ENCODE data around the gene SYCP1. TPM values are rescaled to one million over a fixed set of nuclear protein-coding genes. Genes with fewer than 3 reads are reported as not detected.

Gene SYCP1
- total and polyA plus RNA-seq, 2 experiments from 2014 or later = 0.24 to 0.66 TPM

DNA sequence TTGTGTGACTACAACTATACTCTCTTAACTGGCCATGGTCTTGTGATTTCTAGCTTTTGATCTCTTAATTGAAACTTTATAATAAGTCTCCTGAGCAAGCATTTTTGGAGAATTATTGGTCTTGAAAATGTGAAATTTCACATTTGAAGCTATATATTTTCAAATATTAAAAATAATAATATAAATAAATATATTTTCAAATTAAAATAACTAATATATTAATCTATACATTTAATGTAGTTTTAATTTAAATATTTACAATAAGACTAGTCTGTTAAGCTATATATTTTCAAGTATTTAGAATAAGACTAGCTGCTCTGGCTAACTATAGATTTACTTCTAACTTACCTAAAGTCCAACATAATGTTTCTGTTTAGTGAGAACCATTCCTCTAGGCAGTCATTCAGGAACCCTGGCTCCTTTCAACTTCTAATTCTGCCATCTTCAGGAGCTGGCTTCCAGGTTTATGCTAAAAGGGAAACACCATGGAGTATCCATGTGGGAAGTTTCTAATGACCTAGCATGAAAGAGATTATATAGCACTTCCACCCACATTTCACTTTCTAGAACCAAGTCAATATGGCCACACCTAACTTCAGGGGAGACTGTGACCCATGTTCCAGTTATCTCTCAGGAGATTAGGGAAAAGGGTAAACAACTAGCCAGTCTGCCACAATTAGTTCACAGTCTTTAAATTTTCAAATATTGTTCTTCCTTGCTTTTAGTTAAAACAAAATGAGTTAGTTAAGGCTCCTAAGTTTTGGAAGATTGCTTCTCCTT, 143.0 kb downstream of the SYCP1 start:
- ATAC-seq (no peak), DNase-seq (ENCODE audit: low spot score) (no peak)
- Histone ChIP-seq H3K4me2 (no peak overlapping the region), H3K4me1 (ENCODE audit: insufficient read depth) (no peaks in the 10 kb centered on the region), H3K4me3 (no peak overlapping the region), H4K20me1 (replicated peaks; ENCODE audit: insufficient read depth) (no peaks in the 10 kb centered on the region), H2AFZ (no peak overlapping the region), H3K79me2 (replicated peaks; ENCODE audit: insufficient read depth) (no peaks in the 10 kb centered on the region), H3K27me3 (ENCODE audit: insufficient read depth) (no peaks in the 10 kb centered on the region), H3K36me3 (ENCODE audit: insufficient read depth) (no peaks in the 10 kb centered on the region), H3K9me2 (ENCODE audit: insufficient read depth) (no peaks in the 10 kb centered on the region), H3F3A (replicated peaks; ENCODE audit: low read depth) (no peaks in the 10 kb centered on the region), H3K27ac (ENCODE audit: low read depth) (no peak overlapping the region)
- Mint-ChIP-seq H3K9me3 (no peaks in the 10 kb centered on the region), H3K27ac (no peak overlapping the region), H3K4me3 (no peak overlapping the region), H3K27me3 (ENCODE audit: insufficient read depth, low read depth, poor library complexity) (no peaks in the 10 kb centered on the region), H3K4me1 (no peaks in the 10 kb centered on the region), H3K36me3 (ENCODE audit: low read depth) (no peaks in the 10 kb centered on the region)
- TF ChIP-seq JUNB (IDR thresholded peaks at IDR 0.05; ENCODE audit: unreplicated experiment) = no peak

DNA sequence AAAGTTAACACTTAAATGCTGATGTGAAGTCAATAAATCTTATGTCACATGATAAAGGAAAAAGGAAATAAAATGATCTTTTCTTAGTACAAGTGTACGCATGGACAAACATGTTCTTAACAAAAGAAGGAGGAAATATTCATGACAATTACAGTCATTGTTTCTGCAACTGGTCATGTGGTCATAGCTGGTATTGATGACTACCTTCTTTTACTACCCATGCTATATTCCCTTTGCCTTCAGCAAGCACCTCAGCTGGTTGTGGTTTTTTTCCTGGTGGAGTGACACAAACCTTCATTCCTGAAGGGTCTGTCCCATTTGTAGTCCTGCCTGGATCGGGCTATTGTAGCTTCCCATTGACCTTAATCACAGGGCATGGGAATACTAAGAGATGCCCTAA, 151.5 kb downstream of the SYCP1 start:
- Mint-ChIP-seq H3K4me1 (no peaks in the 10 kb centered on the region; the same call in 2 of the 3 replicates), H3K27me3 (ENCODE audit: insufficient read depth, low read depth, poor library complexity) (peaks cover 2% of the 10 kb centered on the region), H3K9me3 (no peaks in the 10 kb centered on the region), H3K4me3 (no peak overlapping the region), H3K36me3 (ENCODE audit: low read depth) (no peaks in the 10 kb centered on the region), H3K27ac (no peak overlapping the region)
- TF ChIP-seq ZNF331 (CRISPR knock-in tag; IDR thresholded peaks at IDR 0.05; ENCODE audit: low read depth) (no peak), NANOG (IDR thresholded peaks at IDR 0.05; ENCODE audit: borderline replicate concordance) (no peak), POLR2AphosphoS5 (IDR thresholded peaks at IDR 0.05; ENCODE audit: low read depth) (no peak), ZNF114 (CRISPR knock-in tag; IDR thresholded peaks at IDR 0.05) (no peak), JUNB (IDR thresholded peaks at IDR 0.05; ENCODE audit: unreplicated experiment) (no peak), CREB1 (CRISPR knock-in tag; IDR thresholded peaks at IDR 0.05; ENCODE audit: low read depth) (no peak), STAT1 (IDR thresholded peaks at IDR 0.05; ENCODE audit: unreplicated experiment) (no peak)
- H3K27ac ChIP-seq (ENCODE audit: low read depth) = no peak overlapping the region
- no peaks in the 10 kb centered on the region for H3K79me2 ChIP-seq (replicated peaks; ENCODE audit: insufficient read depth)
- H3K9me2 ChIP-seq (ENCODE audit: insufficient read depth) = no peaks in the 10 kb centered on the region
- H2AFZ ChIP-seq = no peak overlapping the region
- H3K4me2 ChIP-seq = no peak overlapping the region
- no peak for ATAC-seq
- H3K36me3 ChIP-seq (ENCODE audit: insufficient read depth) = no peaks in the 10 kb centered on the region
- no peak overlapping the region for H3K4me3 ChIP-seq
- H3K27me3 ChIP-seq (ENCODE audit: insufficient read depth) = no peaks in the 10 kb centered on the region
- H3F3A ChIP-seq (replicated peaks; ENCODE audit: low read depth) = no peaks in the 10 kb centered on the region
- DNase-seq (ENCODE audit: low spot score) = no peak
- H4K20me1 ChIP-seq (replicated peaks; ENCODE audit: insufficient read depth) = no peaks in the 10 kb centered on the region
- no peaks in the 10 kb centered on the region for H3K4me1 ChIP-seq (ENCODE audit: insufficient read depth)

DNA sequence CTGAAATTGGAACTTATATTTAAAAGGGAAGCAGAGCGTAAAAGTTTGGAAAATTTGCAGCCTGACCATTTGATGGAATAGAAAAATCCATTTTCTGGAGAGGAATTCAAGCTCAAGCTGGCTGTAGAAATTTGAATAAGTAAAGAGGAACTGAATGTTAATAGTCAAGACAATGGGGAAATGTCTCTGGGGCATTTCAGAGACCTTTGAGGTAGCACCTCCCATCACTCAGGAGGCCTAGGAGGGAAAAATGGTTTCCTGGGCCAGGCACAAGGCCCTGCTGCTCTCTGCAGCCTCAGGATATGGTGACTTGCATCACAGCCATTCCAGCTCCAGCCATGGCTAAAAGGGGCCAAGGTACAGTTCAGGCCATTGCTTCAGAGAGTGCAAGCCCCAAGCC, 157.3 kb downstream of the SYCP1 start:
- Histone ChIP-seq H3K9me2 (ENCODE audit: insufficient read depth) (peaks cover 8% of the 10 kb centered on the region), H3K27ac (ENCODE audit: low read depth) (no peak overlapping the region), H3K4me2 (no peak overlapping the region), H3K36me3 (ENCODE audit: insufficient read depth) (no peaks in the 10 kb centered on the region), H3K27me3 (ENCODE audit: insufficient read depth) (no peaks in the 10 kb centered on the region), H3K4me3 (no peak overlapping the region), H3K4me1 (ENCODE audit: insufficient read depth) (no peaks in the 10 kb centered on the region), H4K20me1 (replicated peaks; ENCODE audit: insufficient read depth) (no peaks in the 10 kb centered on the region), H2AFZ (no peak overlapping the region), H3K79me2 (replicated peaks; ENCODE audit: insufficient read depth) (no peaks in the 10 kb centered on the region), H3F3A (replicated peaks; ENCODE audit: low read depth) (no peaks in the 10 kb centered on the region)
- no peaks in the 10 kb centered on the region for H3K36me3 Mint-ChIP-seq (ENCODE audit: low read depth)
- no peak overlapping the region for H3K27ac Mint-ChIP-seq
- peaks cover 3% of the 10 kb centered on the region; the same call in 2 of the 3 replicates for H3K4me1 Mint-ChIP-seq
- peaks cover 2% of the 10 kb centered on the region for H3K27me3 Mint-ChIP-seq (ENCODE audit: insufficient read depth, low read depth, poor library complexity)
- DNase-seq (ENCODE audit: low spot score) = no peak
- H3K4me3 Mint-ChIP-seq = no peak overlapping the region
- ATAC-seq = no peak
- H3K9me3 Mint-ChIP-seq = peaks cover 3% of the 10 kb centered on the region; the same call in 2 of the 3 replicates
- TF ChIP-seq, protein P1, sequence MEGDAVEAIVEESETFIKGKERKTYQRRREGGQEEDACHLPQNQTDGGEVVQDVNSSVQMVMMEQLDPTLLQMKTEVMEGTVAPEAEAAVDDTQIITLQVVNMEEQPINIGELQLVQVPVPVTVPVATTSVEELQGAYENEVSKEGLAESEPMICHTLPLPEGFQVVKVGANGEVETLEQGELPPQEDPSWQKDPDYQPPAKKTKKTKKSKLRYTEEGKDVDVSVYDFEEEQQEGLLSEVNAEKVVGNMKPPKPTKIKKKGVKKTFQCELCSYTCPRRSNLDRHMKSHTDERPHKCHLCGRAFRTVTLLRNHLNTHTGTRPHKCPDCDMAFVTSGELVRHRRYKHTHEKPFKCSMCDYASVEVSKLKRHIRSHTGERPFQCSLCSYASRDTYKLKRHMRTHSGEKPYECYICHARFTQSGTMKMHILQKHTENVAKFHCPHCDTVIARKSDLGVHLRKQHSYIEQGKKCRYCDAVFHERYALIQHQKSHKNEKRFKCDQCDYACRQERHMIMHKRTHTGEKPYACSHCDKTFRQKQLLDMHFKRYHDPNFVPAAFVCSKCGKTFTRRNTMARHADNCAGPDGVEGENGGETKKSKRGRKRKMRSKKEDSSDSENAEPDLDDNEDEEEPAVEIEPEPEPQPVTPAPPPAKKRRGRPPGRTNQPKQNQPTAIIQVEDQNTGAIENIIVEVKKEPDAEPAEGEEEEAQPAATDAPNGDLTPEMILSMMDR (conservative IDR thresholded peaks at IDR 0.05; ENCODE audit: low read depth in 2 of 2) = no peak
- TF ChIP-seq, protein P2, sequence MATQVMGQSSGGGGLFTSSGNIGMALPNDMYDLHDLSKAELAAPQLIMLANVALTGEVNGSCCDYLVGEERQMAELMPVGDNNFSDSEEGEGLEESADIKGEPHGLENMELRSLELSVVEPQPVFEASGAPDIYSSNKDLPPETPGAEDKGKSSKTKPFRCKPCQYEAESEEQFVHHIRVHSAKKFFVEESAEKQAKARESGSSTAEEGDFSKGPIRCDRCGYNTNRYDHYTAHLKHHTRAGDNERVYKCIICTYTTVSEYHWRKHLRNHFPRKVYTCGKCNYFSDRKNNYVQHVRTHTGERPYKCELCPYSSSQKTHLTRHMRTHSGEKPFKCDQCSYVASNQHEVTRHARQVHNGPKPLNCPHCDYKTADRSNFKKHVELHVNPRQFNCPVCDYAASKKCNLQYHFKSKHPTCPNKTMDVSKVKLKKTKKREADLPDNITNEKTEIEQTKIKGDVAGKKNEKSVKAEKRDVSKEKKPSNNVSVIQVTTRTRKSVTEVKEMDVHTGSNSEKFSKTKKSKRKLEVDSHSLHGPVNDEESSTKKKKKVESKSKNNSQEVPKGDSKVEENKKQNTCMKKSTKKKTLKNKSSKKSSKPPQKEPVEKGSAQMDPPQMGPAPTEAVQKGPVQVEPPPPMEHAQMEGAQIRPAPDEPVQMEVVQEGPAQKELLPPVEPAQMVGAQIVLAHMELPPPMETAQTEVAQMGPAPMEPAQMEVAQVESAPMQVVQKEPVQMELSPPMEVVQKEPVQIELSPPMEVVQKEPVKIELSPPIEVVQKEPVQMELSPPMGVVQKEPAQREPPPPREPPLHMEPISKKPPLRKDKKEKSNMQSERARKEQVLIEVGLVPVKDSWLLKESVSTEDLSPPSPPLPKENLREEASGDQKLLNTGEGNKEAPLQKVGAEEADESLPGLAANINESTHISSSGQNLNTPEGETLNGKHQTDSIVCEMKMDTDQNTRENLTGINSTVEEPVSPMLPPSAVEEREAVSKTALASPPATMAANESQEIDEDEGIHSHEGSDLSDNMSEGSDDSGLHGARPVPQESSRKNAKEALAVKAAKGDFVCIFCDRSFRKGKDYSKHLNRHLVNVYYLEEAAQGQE (IDR thresholded peaks at IDR 0.05; ENCODE audit: unreplicated experiment) = no peak
- TF ChIP-seq EZH2 (IDR thresholded peaks at IDR 0.05; ENCODE audit: low read depth, unreplicated experiment) = no peak
- TF ChIP-seq, protein P3, sequence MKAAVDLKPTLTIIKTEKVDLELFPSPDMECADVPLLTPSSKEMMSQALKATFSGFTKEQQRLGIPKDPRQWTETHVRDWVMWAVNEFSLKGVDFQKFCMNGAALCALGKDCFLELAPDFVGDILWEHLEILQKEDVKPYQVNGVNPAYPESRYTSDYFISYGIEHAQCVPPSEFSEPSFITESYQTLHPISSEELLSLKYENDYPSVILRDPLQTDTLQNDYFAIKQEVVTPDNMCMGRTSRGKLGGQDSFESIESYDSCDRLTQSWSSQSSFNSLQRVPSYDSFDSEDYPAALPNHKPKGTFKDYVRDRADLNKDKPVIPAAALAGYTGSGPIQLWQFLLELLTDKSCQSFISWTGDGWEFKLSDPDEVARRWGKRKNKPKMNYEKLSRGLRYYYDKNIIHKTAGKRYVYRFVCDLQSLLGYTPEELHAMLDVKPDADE (IDR thresholded peaks at IDR 0.05) = no peak
- TF ChIP-seq ZNF114 (CRISPR knock-in tag; IDR thresholded peaks at IDR 0.05) = no peak
- no peak for TF ChIP-seq POLR2AphosphoS5 (IDR thresholded peaks at IDR 0.05; ENCODE audit: low read depth)
- no peak for TF ChIP-seq CREB1 (CRISPR knock-in tag; IDR thresholded peaks at IDR 0.05; ENCODE audit: low read depth)
- TF ChIP-seq JUNB (IDR thresholded peaks at IDR 0.05; ENCODE audit: unreplicated experiment) = no peak
- TF ChIP-seq ZNF331 (CRISPR knock-in tag; IDR thresholded peaks at IDR 0.05; ENCODE audit: low read depth) = no peak
- no peak for TF ChIP-seq STAT1 (IDR thresholded peaks at IDR 0.05; ENCODE audit: unreplicated experiment)
